Tibial artery (tissue), 4 donors: ENCODE results near the gene MDK.

Source experiments
- DNase-seq, 2 donors: peaks; one replicate each; pipeline ENCODE4 v3.0.0-alpha.2; 2019
- H3K27ac ChIP-seq, 2 donors: fragments of 200-600 bp; sonication (generic) in 1 of 2; 1 replicate in 1 of 2; 2 replicates in 1 of 2; pipeline ENCODE4 v1.5.1; 2018 to 2019; ENCODE audit warnings: mild to moderate bottlenecking in 1 of 2
- H3K27me3 ChIP-seq, 2 donors: fragments of 200-600 bp; sonication (generic) in 1 of 2; one replicate each; pipeline versions ENCODE4 v1.5.1 to v1.6.0; 2016 to 2019
- H3K36me3 ChIP-seq, 3 donors: fragments of 200-600 bp; sonication (generic) in 2 of 3; one replicate each; pipeline ENCODE4 v1.5.1; 2016 to 2019; ENCODE audit warnings: mild to moderate bottlenecking in 2 of 3
- H3K4me1 ChIP-seq, 4 donors: fragments of 200-600 bp; sonication (generic) in 2 of 4; 1 replicate in 3 of 4; 2 replicates in 1 of 4; pipeline ENCODE4 v1.5.1; 2016 to 2019
- H3K4me3 ChIP-seq, 2 donors: fragments of 200-600 bp; sonication (generic) in 1 of 2; 1 replicate in 1 of 2; 2 replicates in 1 of 2; pipeline ENCODE4 v1.5.1; 2018 to 2019; ENCODE audit warnings: mild to moderate bottlenecking in 2 of 2
- H3K9me3 ChIP-seq, 3 donors: fragments of 200-600 bp; sonication (generic) in 1 of 3; one replicate each; pipeline ENCODE4 v1.5.1; 2016 to 2019
- CTCF ChIP-seq, 2 experiments: fragments of 200-600 bp in 1 of 2; fragments of 450-650 bp in 1 of 2; IDR thresholded peaks; one replicate each; pipeline ENCODE4 v1.5.1; 2017 to 2019; ENCODE audit warnings: antibody characterized with exemption in 2 of 2, mild to moderate bottlenecking in 1 of 2, moderate library complexity in 1 of 2
- intact Hi-C: fragments of 100-400 bp; cut with DNase I; formaldehyde crosslinking; loops from one replicate; pipeline ENCODE4 v1.15.0; 2023; ENCODE audit warnings: low total_unique reads

The MDK gene

GRCh38 chr11:46422588-46422987 is 41.1 kb downstream of the MDK start:
- Histone ChIP-seq H3K4me1 (no peaks in the 10 kb centered on the region), H3K4me3 (no peak overlapping the region), H3K9me3 (no peaks in the 10 kb centered on the region), H3K36me3 (peaks cover 13 to 46% (median 18%) of the 10 kb centered on the region in 3 donors), H3K27me3 (no peaks in the 10 kb centered on the region), H3K27ac (no peak overlapping the region)
- TF ChIP-seq CTCF (IDR thresholded peaks at IDR 0.05): no peak
- intact Hi-C loops: no loop called here
- peak in 1 of 2 donors; percentile 24 for DNase-seq

GRCh38 chr11:46426233-46426991 is 44.9 kb downstream of the MDK start:
- Histone ChIP-seq H3K4me3 (no peak overlapping the region), H3K27ac (no peak overlapping the region), H3K9me3 (no peaks in the 10 kb centered on the region), H3K36me3 (peaks cover 22 to 64% (median 30%) of the 10 kb centered on the region in 3 donors), H3K4me1 (no peaks in the 10 kb centered on the region), H3K27me3 (no peaks in the 10 kb centered on the region)
- no peak for DNase-seq
- intact Hi-C loops: no loop called here
- TF ChIP-seq CTCF (IDR thresholded peaks at IDR 0.05): no peak

GRCh38 chr11:46427364-46427763 is 45.9 kb downstream of the MDK start:
- no peak overlapping the region for H3K27ac ChIP-seq
- intact Hi-C loops: no loop called here
- no peaks in the 10 kb centered on the region for H3K9me3 ChIP-seq
- no peaks in the 10 kb centered on the region for H3K27me3 ChIP-seq
- no peak for TF ChIP-seq CTCF (IDR thresholded peaks at IDR 0.05)
- H3K4me3 ChIP-seq: no peak overlapping the region
- no peaks in the 10 kb centered on the region for H3K4me1 ChIP-seq
- no peak for DNase-seq
- peaks cover 17 to 62% (median 31%) of the 10 kb centered on the region in 3 donors for H3K36me3 ChIP-seq

GRCh38 chr11:46429717-46430116 is 48.2 kb downstream of the MDK start:
- no peak for TF ChIP-seq CTCF (IDR thresholded peaks at IDR 0.05)
- Histone ChIP-seq H3K27me3 (no peaks in the 10 kb centered on the region), H3K4me3 (no peak overlapping the region), H3K4me1 (no peaks in the 10 kb centered on the region), H3K36me3 (peaks cover 35 to 73% (median 48%) of the 10 kb centered on the region in 3 donors), H3K9me3 (no peaks in the 10 kb centered on the region), H3K27ac (no peak overlapping the region)
- intact Hi-C loops: no loop called here
- no peak for DNase-seq

- H3K36me3 ChIP-seq: peaks cover 36 to 73% (median 45%) of the 10 kb centered on the region in 3 donors
- no peak for TF ChIP-seq CTCF (IDR thresholded peaks at IDR 0.05)
- H3K27ac ChIP-seq: no peak overlapping the region
- DNase-seq: no peak
- no peaks in the 10 kb centered on the region for H3K27me3 ChIP-seq
- H3K4me3 ChIP-seq: no peak overlapping the region
- no peaks in the 10 kb centered on the region for H3K9me3 ChIP-seq
- H3K4me1 ChIP-seq: no peaks in the 10 kb centered on the region
- intact Hi-C loops: no loop called here
Observed at GRCh38 chr11:46431211-46431610, 49.7 kb downstream of the MDK start.
